NCI-H2107 treated with DMSO at 0.1 percent for 48 hours (cell line): ENCODE measurements around the gene TET3.

ENCODE experiments used
- DNase-seq: peaks from one replicate; lab custom pipeline; 2025; ENCODE audit not compliant: unreplicated experiment; lab: John Stamatoyannopoulos, UW

TET3 gene

DNA sequence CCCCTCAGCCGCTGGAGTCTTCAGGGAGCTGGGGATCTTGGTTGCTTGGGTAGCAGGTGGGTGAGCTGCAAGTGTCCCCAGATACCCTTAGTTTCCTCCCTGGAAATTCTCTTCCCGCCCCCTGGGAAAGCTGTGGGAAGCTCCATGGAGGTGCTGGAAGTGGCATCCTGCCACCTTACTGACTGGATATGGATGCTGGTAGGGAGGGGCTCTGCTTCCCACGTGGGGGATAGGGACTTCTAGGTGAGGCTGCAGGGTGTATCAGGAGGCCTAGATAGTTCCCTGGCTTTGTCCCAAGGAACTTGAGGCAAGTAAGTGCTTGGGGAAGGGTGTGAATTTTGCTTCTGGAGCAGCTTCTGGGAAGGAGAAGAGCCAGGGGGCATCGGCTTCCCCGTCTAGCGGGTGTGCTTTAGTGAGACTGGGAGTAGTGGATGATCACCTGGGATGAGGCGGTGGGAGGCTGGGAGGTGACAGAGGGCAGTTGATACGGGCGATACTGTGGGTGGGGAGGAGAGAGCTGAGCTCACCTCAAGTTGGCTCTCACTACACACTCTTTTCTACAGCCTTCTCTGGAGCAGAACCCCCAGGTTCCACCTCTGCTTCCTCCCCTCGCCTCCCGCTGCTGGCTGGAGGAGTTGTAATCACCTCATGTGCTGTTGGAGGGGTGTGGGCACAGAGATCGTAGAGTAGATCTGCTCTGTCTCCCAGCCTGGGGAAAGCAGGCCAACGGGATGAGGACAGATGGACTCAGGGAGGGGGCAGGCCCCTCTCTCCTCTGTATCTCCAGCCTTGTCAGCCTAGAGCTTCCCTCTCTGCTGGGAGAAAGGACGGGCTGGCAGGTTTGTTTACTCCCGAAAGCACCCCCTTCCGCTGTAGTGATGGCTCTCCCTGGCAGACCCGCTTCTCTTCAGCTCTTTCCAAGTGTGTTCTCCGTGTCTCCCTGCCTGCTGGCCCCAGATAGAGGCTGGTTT, 19.8 kb downstream of the TET3 start:
- no peak for DNase-seq

DNA sequence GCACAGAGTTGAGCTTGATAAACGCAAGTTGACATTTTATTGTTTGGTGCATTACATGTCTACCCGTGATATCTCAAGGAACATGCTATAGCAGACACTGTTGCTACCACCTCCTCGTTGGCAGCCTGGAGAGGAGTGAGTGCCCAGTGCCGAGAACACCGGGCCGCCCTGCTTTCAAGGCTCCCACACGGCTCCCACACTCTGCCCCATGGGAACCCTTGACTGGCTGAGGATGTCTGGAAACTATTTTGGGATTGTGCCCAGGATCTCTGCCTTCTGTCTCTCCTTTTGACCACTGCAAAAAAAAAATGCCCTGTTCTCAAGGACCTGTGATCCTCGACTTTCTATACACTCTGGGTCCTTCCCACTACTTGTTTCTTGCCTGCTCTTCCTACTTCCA, 21.1 kb downstream of the TET3 start:
- DNase-seq, result no peak

DNA sequence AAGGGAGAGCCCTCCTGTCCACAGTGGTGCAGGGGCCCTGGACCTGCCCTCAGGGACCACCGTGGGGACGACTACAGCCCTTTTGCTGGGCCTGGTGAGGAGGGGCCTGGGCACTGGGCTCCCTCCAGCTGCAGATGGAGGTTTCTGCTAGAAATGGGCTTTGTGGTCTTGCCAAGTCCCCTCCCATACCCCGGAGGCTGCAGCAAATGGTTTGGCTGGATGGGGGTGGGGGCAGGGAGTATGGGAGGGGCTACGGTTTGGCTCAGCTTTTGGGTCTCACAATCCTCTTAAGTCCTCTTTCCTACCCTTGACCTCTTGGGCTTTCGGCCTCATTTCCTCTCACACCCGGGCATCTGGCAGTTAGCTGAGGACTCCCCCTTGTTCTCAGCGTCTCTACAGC, 21.7 kb downstream of the TET3 start:
- DNase-seq, result no peak

DNA sequence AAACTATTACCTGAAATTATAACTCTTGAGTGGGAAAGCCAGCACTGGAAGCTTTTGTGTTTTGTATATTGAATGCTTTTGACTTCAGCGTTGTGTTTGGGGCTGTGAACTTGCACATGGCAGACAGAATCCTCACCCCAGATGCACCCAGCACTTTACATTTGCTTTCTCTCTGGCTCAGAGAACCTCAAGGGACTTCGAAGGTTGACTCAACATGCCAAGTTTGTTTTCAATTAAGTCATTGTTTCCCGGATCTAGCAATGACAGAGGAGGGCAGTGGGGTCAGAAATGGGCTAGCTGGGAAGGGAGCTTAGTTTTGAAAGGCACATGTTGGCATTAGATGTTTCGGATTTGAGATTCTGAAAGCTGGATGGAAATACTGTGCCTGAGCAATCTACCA, 22.4 kb downstream of the TET3 start:
- DNase-seq, result no peak

DNA sequence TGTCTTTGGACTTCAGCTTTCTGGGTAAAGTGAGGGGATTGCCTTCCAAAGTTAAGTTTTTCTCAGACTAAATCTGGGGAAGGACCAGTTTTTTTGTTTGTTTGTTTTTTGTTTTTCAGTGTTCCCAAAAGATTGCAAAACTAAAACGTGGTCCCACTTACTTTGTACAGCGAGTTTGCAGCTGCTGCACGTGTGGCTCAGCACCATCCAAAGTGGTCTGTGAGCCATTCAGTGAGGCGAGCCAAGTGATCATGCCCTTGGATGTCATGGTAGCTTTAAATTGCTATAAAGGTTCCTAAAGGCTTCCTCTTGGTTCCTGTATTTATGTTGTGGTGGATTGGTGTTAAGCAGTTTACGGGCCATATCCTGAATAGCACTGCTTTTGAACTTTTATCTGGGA, 23.0 kb downstream of the TET3 start:
- no peak for DNase-seq

DNA sequence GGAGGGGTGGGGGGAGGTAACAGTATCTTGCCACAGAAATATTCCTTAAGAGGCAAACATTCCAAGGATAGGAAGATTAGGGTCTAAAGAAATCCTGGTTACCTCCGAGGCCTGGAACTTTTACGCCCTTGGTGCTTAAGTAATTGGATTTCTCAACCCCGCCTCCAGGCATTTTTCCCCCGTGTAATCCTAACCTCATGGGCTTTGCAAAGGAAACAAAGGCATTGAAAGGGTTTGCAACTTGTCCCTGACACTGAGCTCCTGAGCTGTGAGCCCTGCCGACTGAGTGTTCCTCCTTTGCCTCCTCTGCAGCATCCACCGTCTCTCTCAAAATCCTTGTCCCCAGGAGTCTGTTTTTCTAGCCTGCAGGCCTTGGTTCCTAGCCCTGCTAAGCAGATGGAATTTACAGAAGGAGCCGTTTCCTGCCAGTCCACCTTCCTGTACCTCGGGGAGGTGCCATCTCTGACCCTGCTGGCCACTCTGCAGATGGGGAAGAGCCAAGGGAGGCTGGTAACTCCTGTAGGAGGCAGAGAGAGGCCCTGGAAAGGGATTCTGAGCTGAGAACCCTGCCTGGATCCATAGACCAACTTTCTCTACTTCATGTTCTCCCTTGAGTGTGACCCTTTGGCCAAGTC, 24.2 kb downstream of the TET3 start:
- peak; percentile 9 for DNase-seq

DNA sequence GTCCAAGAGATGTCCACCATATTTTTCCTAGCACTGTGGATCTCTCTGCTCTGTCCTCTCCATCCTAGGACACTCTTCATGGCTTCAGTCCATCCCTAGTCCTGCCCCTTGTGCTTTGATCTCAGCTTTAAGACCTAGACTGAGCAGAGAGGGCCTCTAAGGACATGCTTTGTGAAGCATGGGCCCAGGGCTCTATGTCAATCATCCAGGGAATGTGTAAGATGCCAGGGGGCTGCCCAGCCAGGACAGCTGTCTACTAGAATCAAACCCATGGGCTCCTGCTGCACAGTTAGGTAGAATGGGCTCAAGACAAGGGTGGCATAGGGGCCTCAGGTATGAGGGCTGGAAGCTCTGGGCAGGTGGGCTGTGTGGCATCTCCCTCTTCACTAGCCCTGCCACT, 24.9 kb downstream of the TET3 start:
- no peak for DNase-seq

DNA sequence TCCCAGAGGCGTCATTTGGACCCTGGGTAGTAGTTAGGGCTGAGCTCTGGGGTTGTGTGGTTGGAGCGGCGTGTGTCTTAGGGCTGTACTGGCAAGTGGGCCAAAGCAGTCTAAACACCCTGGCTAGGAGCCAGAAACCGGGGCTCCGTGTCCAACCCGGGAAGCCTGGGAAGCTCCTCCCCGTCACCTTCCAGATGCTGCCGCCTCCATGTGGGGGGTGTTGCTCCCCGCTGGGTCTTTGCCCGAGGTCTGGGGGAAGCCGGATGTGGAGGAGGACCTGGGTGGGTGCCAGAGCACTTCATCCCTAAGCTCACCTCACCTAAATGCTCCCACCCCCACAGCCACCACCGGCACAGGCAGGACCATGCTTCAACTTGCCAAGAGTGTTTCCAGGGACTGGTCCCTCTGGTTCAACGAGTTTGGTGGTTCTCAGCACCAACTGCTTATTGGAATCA, 25.4 kb downstream of the TET3 start:
- no peak for DNase-seq

DNA sequence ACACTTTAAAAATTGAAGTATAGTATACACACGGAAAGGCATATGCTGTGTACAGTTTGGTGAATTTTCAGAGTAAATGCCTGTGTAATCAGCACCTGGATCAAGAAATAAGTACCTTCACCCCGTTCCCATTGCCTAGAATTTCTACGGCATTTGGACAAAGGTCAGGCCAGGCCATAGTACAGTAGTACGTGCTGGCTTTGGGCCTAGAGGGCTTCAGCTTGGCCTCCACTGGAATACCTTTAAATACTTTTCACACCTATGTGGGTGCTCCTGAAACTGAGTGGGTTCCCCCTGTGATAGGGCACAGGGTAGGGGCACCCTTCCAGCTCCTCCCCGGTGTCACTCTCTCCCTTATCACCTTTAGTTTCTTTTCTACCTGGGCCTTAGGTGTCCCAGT, 26.5 kb downstream of the TET3 start:
- no peak for DNase-seq

DNA sequence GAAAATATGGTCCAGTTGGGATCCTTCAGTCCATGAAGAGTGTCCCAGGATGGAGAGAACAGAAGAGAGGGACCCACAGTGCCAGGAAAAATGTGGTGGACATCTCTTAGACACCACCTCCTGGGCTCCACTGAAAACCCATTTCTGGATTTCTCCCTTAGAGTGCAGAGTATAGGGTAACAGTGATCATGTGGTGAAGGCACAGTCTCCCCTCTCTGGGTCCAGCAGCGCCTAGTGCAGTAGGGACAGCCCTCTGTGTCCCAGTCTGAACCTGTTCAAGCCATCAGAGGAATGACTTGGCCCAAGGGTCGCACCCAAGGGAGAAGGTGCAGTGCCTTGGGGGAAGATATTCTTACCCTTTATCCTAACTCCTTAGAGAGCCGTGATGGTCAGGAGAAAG, 30.1 kb downstream of the TET3 start:
- DNase-seq, result no peak

DNA sequence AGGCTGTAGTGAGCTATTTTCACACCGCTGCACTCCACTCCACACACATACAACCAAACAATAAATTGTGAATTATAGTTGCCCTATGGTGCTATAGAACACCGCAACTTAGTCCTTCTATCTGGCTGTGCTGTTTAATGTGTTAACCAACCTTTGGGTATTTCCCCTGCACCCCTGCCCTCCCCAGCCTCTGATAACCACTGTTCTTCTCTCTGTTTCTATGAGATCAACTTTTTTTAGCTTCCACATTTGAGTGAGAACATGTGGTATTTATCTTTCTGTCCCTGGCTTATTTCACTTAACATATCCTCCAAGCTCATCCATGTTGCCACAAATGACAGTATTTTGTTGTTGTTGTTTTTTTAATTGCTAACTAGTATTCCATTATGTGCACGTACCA, 32.5 kb downstream of the TET3 start:
- no peak for DNase-seq

DNA sequence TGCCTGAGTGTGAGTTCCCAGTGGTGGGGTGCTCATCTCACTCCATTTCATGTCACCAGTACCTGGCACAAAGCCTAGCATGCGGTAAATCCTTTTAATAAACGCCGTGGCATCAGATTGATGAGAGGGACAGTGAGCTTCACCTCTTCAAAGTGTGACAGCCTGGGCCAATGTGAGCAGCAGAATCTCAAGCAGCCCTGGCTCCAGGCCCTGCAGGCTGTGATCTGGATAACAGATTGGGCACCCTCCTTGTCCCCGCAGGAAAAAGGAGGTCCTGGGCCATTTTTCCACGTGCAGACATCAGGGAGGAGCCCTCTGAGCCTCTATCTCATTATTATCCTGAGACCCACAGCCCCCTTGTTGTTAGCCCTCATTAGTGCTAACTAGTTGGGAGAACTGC, 34.8 kb downstream of the TET3 start:
- DNase-seq, result no peak

DNA sequence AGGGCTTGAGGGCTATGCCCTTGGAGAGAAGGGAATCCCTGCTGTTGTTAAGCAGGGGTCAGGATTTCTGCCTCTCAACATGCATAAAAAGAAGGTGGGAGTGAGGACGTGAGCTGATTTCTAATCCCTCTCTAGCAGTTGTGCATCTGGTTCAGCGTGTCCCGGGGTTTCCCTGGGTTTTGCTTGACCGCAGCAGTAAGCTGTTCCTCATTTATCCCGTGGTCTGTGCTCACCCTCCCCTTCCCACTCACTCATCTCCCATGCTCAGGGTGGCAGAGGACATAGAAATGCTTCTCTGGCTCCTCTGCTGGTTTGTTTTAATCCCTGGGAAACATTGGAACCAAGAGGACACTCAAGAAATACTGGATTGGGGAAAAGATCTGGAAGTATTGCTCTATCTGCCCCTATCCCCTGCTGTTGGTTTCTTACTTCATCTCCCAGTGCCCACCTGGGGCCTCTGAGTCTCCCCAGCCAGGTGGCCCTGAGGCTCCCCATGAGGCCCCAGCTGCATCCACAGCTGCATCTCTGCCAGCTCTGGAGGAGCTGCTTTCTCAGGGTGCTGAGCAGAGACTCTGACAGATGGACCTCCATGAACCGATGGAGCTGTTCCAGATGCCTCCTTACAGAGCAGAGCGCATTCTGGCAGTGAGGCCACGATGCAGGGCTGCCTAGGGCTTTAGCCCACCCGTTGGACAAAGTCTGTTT, 36.1 kb downstream of the TET3 start:
- DNase-seq, result no peak

DNA sequence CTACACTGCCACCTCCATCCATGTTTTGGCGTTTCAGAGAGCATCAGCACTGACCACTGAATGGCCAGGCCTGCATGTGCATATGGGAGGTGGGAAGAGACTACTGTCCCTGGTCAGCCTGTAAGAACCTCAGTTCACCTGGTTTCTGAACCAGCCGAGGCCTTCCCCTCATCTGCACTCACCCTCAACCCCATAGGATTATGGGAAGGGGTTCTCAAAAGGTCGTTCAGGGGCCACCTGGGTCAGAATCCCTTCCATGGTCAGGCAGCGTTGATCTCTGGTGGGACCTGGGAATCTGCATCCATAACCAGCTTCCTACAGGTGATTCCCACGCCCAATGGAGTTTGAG, 36.7 kb downstream of the TET3 start:
- DNase-seq, result no peak

DNA sequence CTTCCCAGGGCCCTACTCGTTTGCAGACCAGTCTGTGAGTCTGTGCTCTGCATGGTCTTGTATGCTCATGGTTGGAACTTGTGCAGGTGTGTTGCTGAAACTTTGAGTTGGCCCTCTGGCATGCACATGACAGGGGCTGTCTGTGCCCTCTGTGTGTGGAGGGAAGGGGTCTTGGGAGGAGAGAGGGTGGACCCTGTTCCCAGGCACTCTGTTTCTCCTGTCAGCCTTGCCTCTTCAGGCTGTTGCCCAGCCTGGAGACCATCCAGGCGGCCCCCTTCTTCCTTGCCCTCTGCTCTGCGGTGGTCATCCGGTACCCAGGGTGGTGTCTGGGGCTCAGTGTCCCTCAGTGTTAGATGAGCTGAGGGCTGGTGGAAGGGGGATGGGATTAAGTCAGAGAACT, 39.5 kb downstream of the TET3 start:
- DNase-seq, result no peak

DNA sequence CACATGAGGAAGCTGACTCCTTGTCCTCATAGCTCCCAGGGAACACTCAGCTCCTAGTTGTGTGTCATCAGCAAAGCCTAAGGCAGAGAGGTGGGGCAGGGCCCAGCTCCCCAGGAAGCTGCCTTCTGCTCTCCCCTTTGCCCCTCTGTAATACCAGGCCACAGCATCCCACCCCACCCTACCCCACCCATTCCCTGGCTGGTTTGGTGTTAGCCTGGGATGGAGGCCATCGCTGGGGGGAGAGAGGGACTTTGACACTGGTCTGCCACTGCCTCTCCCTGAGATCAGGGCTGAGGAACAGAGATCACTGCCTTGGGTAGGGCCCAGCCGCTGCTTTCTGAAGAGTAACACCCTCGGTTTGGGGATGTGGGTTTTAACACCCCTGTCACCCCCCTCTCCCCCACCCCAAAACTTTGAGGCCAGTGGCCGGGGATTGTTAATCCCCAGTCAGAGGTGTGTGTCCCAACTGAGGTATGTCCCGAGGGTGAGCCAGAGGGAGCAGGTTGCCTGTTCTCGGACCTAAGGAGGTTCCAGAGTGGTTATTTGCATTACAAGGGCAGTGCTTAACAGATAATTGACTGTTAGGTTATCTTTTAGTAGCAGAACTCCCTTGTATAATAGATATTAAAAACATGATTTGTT, 41.4 kb downstream of the TET3 start:
- no peak for DNase-seq

DNA sequence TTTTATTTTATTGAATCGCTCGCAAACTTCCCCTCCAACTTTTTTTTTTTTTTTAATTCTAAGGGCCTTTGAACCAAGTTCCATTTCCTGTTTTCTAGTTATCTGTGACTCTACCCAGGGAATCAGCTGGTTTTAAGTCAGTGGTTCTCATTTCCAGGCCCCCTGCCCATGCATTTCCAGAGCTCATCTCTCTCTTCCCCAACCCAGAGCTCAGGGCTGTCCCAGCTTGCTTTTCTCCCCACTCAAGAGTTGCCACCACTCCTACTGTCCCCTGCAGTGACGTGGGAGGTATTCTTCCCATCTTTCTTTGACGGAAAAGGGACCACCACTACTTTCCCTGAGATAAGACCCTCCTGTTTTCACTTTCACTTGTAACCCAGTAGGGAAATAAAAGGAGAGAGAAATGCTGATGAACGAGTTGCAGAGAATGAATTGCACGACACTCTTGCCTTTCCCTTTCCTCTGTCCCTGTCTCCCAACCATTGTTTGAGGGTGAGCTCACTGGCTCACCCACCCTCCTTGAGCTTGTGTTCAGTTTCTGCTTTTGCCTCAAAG, 42.1 kb downstream of the TET3 start:
- no peak for DNase-seq

DNA sequence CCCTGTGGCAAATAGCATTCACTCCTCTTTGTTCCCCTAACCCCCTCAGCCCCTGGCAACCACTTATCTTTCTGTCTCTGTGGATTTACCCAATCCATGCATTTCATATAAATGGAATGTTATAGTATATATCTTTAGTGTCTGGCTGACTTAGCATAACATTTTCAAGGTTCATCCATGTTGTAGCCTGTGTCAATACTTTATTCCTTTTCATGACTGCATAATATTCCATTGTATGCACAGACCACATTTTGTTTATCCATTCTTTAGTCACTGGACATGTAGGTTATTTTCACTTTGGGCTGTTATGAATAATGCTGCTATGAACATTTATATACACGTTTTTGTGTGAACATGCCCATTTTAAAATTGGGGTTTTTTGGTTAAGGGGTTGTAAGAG, 42.8 kb downstream of the TET3 start:
- no peak for DNase-seq

DNA sequence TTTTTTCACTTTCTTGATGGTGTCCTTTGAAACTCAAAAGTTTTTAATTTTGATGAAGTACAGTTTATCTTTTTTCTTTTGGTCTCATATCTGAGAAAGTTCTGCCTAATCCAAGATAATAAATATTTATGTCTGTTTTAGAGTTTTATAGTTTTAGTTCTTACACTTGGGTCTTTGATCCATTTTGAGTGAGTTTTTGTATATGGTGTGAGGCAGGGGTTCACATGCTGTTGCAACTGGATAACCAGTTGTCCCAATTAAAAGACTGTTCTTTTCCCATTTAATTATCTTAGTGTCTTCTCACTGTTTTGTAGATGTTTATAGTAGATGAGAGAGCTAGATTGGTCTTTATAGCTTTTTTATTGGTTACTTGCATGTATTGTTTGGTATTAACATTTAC, 43.6 kb downstream of the TET3 start:
- DNase-seq, result no peak

DNA sequence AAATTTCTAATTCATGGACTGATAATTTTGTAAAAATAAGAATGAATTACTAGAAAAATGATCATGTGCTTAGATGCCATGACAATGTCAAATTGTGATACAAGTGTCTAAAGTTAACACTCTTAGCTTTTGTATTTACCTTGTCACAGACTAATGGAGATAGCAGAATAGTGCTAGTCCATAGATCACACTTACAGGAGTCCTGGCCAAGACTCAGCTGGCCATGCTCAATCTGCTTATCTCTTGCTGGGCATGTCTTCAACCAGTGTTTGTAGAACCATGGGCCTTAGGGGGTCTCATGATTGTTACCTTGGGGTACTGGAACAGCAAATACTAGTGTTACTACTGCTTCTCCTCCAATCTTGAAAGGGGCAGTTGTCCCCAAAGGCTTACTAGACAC, 44.0 kb downstream of the TET3 start:
- no peak for DNase-seq

DNA sequence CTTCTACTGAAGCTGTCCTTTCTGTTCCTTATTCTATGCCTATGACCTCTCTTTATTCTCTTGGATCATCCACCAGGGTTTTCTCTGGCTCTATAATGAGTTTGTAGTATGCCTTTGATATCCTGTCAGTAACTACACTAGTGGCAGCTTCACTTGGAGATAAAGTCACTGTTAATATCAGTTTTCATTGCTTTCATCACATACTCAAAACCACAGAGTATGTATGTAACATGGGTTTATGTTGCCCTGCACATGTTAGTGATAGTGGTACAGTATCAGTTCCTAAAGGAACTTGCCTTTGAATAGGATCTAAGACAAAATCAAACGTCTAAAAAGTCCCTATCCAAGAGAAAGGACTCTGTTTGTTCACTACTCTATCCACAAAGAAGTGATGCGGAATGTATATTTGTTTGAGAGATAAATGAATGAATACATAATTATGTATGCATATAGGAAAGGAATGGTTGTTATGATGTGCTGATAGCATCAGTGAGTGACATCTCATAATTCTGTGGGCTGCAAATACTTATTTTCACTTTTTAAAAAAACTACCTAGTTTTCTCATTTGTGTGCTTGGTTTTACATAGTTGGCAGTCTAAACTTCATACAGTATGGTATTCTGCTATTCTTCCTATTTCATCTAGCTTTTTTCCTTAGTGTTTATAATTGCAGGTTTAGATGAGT, 45.1 kb downstream of the TET3 start:
- DNase-seq, result no peak
